ENCODE measurements around the gene CNTNAP2.

CNTNAP2 gene

GRCh38 chr7:146116521-146117222 lies at the start of gene CNTNAP2:
CNTNAP2 (plus strand) TSS chr7:146116801; CDS start chr7:146116877, 76 bp downstream.
- peak; percentile 57 for DNase-seq

- DNase-seq: no peak
Observed at GRCh38 chr7:146067880-146068279, 48.7 kb upstream of the CNTNAP2 start.

GRCh38 chr7:146074195-146074765 lies 42.3 kb upstream of the CNTNAP2 start:
- DNase-seq: no peak

GRCh38 chr7:146076344-146076743 lies 40.3 kb upstream of the CNTNAP2 start:
- DNase-seq: no peak

GRCh38 chr7:146084086-146084485 lies 32.5 kb upstream of the CNTNAP2 start:
- no peak for DNase-seq

GRCh38 chr7:146090023-146090645 lies 26.5 kb upstream of the CNTNAP2 start:
- DNase-seq: peak; percentile 62

GRCh38 chr7:146094356-146094755 lies 22.2 kb upstream of the CNTNAP2 start:
- DNase-seq: no peak

- no peak for DNase-seq
Observed at GRCh38 chr7:146096994-146097393, 19.6 kb upstream of the CNTNAP2 start.

- no peak for DNase-seq
Observed at GRCh38 chr7:146106319-146106718, 10.3 kb upstream of the CNTNAP2 start.

GRCh38 chr7:146112755-146113154 lies 3.8 kb upstream of the CNTNAP2 start:
- no peak for DNase-seq

- peak; percentile 73 for DNase-seq
Observed at GRCh38 chr7:146115548-146115850, 1.1 kb upstream of the CNTNAP2 start.

- DNase-seq: peak; percentile 57
Observed at GRCh38 chr7:146115851-146116520, 615 bp upstream of the CNTNAP2 start.

GRCh38 chr7:146117576-146117975 lies 975 bp downstream of the CNTNAP2 start:
- no peak for DNase-seq

GRCh38 chr7:146119002-146119401 lies 2.4 kb downstream of the CNTNAP2 start:
- no peak for DNase-seq

GRCh38 chr7:146123715-146124114 lies 7.1 kb downstream of the CNTNAP2 start:
- no peak for DNase-seq

GRCh38 chr7:146126767-146127509 lies 10.3 kb downstream of the CNTNAP2 start:
- DNase-seq: no peak

GRCh38 chr7:146129296-146129695 lies 12.7 kb downstream of the CNTNAP2 start:
- DNase-seq: peak; percentile 43

GRCh38 chr7:146129997-146130396 lies 13.4 kb downstream of the CNTNAP2 start:
- DNase-seq: no peak

- no peak for DNase-seq
Observed at GRCh38 chr7:146131701-146132100, 15.1 kb downstream of the CNTNAP2 start.

GRCh38 chr7:146136357-146136875 lies 19.8 kb downstream of the CNTNAP2 start:
- no peak for DNase-seq

GRCh38 chr7:146138926-146139325 lies 22.3 kb downstream of the CNTNAP2 start:
- no peak for DNase-seq

GRCh38 chr7:146146831-146147486 lies 30.4 kb downstream of the CNTNAP2 start:
- DNase-seq: peak; percentile 71
